ENCODE data around the gene DLX1. TPM values are rescaled to one million over a fixed set of nuclear protein-coding genes. Genes with fewer than 3 reads are reported as not detected.
A peak's percentile ranks its signal among the peaks of the same experiment; 100 is the strongest.

The DLX1 gene
- total RNA-seq, 1 donor from 2014 or later: 29.7 TPM

GRCh38 chr2:172049567-172050120 is 35.7 kb upstream of the DLX1 start:
- no peak for TF ChIP-seq CTCF (IDR thresholded peaks at IDR 0.05)
- Mint-ChIP-seq H3K9me3 (ENCODE audit: unreplicated experiment) (no peaks in the 10 kb centered on the region), H3K4me3 (ENCODE audit: unreplicated experiment) (no peak overlapping the region), H3K27ac (ENCODE audit: unreplicated experiment) (no peak overlapping the region), H3K4me1 (ENCODE audit: unreplicated experiment) (peaks cover 35% of the 10 kb centered on the region), H3K36me3 (ENCODE audit: unreplicated experiment) (no peaks in the 10 kb centered on the region), H3K27me3 (ENCODE audit: unreplicated experiment) (no peaks in the 10 kb centered on the region)
- DNase-seq (ENCODE audit: extremely low spot score, unreplicated experiment): no peak

DNA sequence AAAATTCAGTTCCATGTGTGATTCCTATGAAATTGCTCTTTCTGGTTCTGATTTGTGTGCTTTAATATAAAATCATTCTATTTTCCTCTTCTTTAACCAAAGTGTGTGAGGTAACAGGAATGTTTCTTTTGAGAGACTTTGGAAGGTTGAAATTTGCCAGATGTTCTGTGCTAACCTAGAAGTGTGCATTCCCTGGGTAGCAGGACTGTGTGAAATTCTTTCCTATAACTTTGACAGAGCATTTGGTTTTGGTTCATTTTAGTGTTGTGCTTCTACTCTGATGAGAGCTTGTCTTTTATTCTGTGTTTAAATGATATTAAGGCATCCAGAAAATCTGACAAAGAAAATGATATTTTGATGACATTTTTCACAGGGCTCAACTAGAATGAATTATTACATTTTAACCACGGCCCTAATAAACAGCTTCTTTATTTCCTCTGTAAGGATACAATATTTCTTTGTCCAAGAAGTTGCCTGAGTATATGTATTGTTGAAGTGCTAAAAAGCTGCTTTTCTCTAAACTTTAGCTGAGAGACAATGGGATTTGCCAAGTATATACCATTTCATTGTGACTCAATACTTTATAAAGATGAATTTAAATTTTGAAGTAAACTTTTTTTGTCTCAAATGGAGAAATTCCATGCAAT is 34.7 kb upstream of the DLX1 start:
- DNase-seq (ENCODE audit: extremely low spot score, unreplicated experiment): no peak
- Mint-ChIP-seq H3K9me3 (ENCODE audit: unreplicated experiment) (no peaks in the 10 kb centered on the region), H3K4me1 (ENCODE audit: unreplicated experiment) (peaks cover 35% of the 10 kb centered on the region), H3K27me3 (ENCODE audit: unreplicated experiment) (no peaks in the 10 kb centered on the region), H3K27ac (ENCODE audit: unreplicated experiment) (no peak overlapping the region), H3K36me3 (ENCODE audit: unreplicated experiment) (no peaks in the 10 kb centered on the region), H3K4me3 (ENCODE audit: unreplicated experiment) (no peak overlapping the region)
- TF ChIP-seq CTCF (IDR thresholded peaks at IDR 0.05): no peak

DNA sequence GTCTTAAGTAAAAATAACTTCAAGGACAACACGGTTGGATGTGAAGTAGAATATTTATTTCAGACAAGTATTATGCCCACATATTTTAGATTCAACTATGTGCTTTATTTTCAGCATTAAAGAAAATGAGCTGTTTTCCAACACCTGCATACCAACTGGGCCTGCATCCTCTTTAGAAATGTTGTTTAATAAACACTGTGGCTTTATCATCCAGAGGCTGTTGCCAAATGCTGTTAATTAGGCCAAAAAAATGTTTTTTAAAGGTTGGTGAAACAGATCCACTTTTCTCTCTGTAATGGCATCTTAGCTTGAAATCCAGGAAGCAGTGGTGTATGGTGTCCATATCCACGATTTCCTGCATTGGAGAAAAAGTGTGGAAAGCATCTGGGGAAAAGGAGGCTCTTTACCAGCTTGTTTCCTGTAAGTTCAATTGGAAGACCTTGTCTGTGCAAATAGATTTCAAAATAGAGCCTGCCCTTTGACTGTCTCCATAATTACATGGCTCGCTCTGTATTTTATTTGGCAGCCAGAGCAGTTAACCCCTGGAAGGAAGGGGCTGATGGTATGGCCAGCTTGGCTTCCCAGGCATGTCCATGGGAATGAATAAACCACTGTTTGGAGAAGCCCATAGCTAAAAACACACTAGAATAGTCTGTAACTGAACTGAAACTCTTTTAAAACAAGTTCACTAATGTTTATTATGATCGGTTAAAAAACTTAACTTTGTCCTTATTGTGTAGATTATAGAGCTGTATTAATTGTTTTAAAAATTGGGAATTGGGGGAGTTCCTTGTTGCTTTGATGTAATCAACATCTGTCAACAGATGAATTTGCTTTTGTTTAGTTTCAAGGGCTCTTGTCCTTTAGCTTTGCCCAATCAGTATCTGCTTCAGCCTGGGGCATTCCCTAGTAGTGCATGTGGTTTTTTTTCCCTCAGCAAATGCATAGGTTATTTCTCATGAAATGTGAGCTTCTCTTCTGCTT is 33.0 kb upstream of the DLX1 start:
- Mint-ChIP-seq H3K9me3 (ENCODE audit: unreplicated experiment) (no peaks in the 10 kb centered on the region), H3K36me3 (ENCODE audit: unreplicated experiment) (no peaks in the 10 kb centered on the region), H3K27ac (ENCODE audit: unreplicated experiment) (peak overlapping the region; percentile 77), H3K27me3 (ENCODE audit: unreplicated experiment) (no peaks in the 10 kb centered on the region), H3K4me1 (ENCODE audit: unreplicated experiment) (peaks cover 35% of the 10 kb centered on the region), H3K4me3 (ENCODE audit: unreplicated experiment) (peak overlapping the region; percentile 62)
- TF ChIP-seq CTCF (IDR thresholded peaks at IDR 0.05): no peak
- no peak for DNase-seq (ENCODE audit: extremely low spot score, unreplicated experiment)

- DNase-seq (ENCODE audit: extremely low spot score, unreplicated experiment): no peak
- Mint-ChIP-seq H3K27me3 (ENCODE audit: unreplicated experiment) (no peaks in the 10 kb centered on the region), H3K36me3 (ENCODE audit: unreplicated experiment) (no peaks in the 10 kb centered on the region), H3K27ac (ENCODE audit: unreplicated experiment) (no peak overlapping the region), H3K4me3 (ENCODE audit: unreplicated experiment) (no peak overlapping the region), H3K4me1 (ENCODE audit: unreplicated experiment) (peaks cover 35% of the 10 kb centered on the region), H3K9me3 (ENCODE audit: unreplicated experiment) (no peaks in the 10 kb centered on the region)
- no peak for TF ChIP-seq CTCF (IDR thresholded peaks at IDR 0.05)
Observed at GRCh38 chr2:172053486-172053885, 31.8 kb upstream of the DLX1 start.

- peaks cover 25% of the 10 kb centered on the region for H3K4me1 Mint-ChIP-seq (ENCODE audit: unreplicated experiment)
- no peak for DNase-seq (ENCODE audit: extremely low spot score, unreplicated experiment)
- H3K27ac Mint-ChIP-seq (ENCODE audit: unreplicated experiment): no peak overlapping the region
- no peaks in the 10 kb centered on the region for H3K9me3 Mint-ChIP-seq (ENCODE audit: unreplicated experiment)
- H3K27me3 Mint-ChIP-seq (ENCODE audit: unreplicated experiment): no peaks in the 10 kb centered on the region
- no peak overlapping the region for H3K4me3 Mint-ChIP-seq (ENCODE audit: unreplicated experiment)
- no peaks in the 10 kb centered on the region for H3K36me3 Mint-ChIP-seq (ENCODE audit: unreplicated experiment)
- TF ChIP-seq CTCF (IDR thresholded peaks at IDR 0.05): no peak
Observed at GRCh38 chr2:172056293-172056692, 29.0 kb upstream of the DLX1 start.
